GM19099 (cell line): ENCODE measurements around the gene ATP10A.

ENCODE experiments used
- POLR2A ChIP-seq: IDR thresholded peaks from 3 replicates; pipeline ENCODE4 v1.6.1; 2011; ENCODE audit warnings: low read depth; ENCODE audit not compliant: insufficient read length; ENCODE audit errors: extremely low read depth

ATP10A gene

GRCh38 chr15:25635191-25635590 is 227.9 kb downstream of the ATP10A start:
- TF ChIP-seq POLR2A = no peak

- TF ChIP-seq POLR2A = no peak
Observed at GRCh38 chr15:25633862-25634261, 229.3 kb downstream of the ATP10A start.

GRCh38 chr15:25631971-25632370 is 231.2 kb downstream of the ATP10A start:
- TF ChIP-seq POLR2A = no peak
